GM19452 (cell line): ENCODE results near the gene TMEM170B.
"Not testable (repeated sequence)": the region's sequence is repeated elsewhere in the genome, so short reads cannot be mapped to it uniquely, and the experiment has no call there.

Experiments used
- ATAC-seq: cut with Tn5 transposase; IDR thresholded peaks from one replicate; pipeline ENCODE4 v1.9.1; 2021; ENCODE audit not compliant: unreplicated experiment

Gene TMEM170B

GRCh38 chr6:11527274-11527870 lies 10.2 kb upstream of the TMEM170B start:
- no peak for ATAC-seq

GRCh38 chr6:11528996-11529395 lies 8.6 kb upstream of the TMEM170B start:
- ATAC-seq, result no peak

GRCh38 chr6:11532097-11532496 lies 5.5 kb upstream of the TMEM170B start:
- ATAC-seq, result no peak

GRCh38 chr6:11534561-11534960 lies 3.0 kb upstream of the TMEM170B start:
- ATAC-seq, result no peak

- no peak for ATAC-seq
Measured at GRCh38 chr6:11535801-11536230, 1.7 kb upstream of the TMEM170B start.

- no peak for ATAC-seq
Measured at GRCh38 chr6:11536795-11537194, 754 bp upstream of the TMEM170B start.

- ATAC-seq, result peak; percentile 16
Measured at GRCh38 chr6:11538052-11538818, 686 bp downstream of the TMEM170B start.

- ATAC-seq, result no peak
Measured at GRCh38 chr6:11538819-11539468, 1.4 kb downstream of the TMEM170B start.

GRCh38 chr6:11542863-11543262 lies 5.3 kb downstream of the TMEM170B start:
- ATAC-seq, result no peak

GRCh38 chr6:11543919-11544518 lies 6.5 kb downstream of the TMEM170B start:
- ATAC-seq, result no peak

GRCh38 chr6:11547846-11548245 lies 10.3 kb downstream of the TMEM170B start:
- not testable (repeated sequence) for ATAC-seq

GRCh38 chr6:11548578-11548977 lies 11.0 kb downstream of the TMEM170B start:
- not testable (repeated sequence) for ATAC-seq

- no peak for ATAC-seq
Measured at GRCh38 chr6:11551053-11551452, 13.5 kb downstream of the TMEM170B start.

GRCh38 chr6:11552442-11552841 lies 14.9 kb downstream of the TMEM170B start:
- no peak for ATAC-seq

- ATAC-seq, result no peak
Measured at GRCh38 chr6:11553824-11554223, 16.3 kb downstream of the TMEM170B start.

GRCh38 chr6:11556309-11556708 lies 18.8 kb downstream of the TMEM170B start:
- ATAC-seq, result no peak

- no peak for ATAC-seq
Measured at GRCh38 chr6:11563793-11564192, 26.2 kb downstream of the TMEM170B start.

GRCh38 chr6:11566609-11567008 lies 29.1 kb downstream of the TMEM170B start:
- ATAC-seq, result no peak

GRCh38 chr6:11571073-11571472 lies 33.5 kb downstream of the TMEM170B start:
- ATAC-seq, result no peak

- peak; percentile 98 for ATAC-seq
Measured at GRCh38 chr6:11575408-11576033, 38.0 kb downstream of the TMEM170B start.
